Measurements from ENCODE around the gene SGIP1. TPM values are rescaled to one million over a fixed set of nuclear protein-coding genes. Genes with fewer than 3 reads are reported as not detected.

SGIP1 gene
- total RNA-seq, 2 experiments from 2014 or later = not detected

DNA sequence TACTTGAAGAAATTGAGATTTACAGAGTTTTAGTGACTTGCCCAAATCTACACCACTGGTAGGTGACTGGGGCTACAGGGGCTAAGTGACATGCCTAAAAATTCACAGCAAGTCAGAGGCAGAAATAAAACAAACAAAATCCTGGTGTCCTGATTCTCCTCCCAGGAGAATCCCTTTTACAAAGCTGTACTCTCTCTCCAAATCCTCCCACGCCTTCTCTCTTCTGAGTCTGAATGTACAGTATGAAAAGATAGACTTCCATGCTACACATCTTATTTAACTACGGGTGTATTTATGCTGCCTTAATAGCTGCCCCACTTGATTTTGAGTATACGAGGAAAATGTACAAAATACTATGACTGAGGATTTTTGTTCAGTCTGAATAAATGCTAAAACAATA lies 65.4 kb downstream of the SGIP1 start:
- POLR2A ChIA-PET = no interaction called here
- CTCF ChIA-PET = no interaction called here

DNA sequence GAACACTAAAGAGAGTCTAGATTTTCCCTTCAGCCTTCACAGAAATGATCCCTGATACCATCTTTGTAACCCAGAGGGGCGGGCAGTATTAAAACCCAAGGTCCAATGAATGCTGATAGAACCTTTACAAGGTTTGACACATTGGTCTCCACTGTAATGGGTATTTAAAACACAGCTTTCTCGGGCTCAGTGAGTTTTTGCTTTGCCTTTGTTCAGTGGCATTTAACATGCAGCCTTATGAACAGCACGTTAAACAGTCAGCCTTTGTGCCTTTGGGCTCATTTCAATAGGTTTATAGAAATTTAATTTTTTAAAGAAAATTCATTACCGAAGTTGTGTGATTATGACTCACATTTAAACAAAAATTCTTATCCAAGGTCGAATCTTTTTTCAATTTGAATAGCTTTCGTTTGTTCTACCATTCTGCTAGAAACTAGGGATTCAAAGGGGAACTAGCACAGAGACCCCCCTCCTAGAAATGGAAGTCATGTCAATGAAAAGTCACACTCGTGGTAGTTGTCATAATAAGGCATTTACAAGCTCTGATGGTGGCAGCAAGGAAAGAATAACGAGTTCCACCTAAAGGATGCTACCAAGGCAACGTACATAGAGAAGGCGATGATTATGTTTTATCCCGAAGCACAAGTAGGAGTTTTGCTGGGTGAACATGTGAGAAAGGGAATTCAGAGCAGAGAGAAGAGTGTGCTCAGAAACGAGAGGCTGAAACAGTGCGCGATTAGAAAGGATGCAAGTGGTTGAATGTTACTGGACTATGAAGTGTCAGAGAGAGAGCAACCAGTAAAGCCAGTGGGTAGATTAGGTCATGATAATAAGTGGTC lies 66.2 kb downstream of the SGIP1 start:
- CTCF ChIA-PET = no interaction called here
- POLR2A ChIA-PET = no interaction called here

DNA sequence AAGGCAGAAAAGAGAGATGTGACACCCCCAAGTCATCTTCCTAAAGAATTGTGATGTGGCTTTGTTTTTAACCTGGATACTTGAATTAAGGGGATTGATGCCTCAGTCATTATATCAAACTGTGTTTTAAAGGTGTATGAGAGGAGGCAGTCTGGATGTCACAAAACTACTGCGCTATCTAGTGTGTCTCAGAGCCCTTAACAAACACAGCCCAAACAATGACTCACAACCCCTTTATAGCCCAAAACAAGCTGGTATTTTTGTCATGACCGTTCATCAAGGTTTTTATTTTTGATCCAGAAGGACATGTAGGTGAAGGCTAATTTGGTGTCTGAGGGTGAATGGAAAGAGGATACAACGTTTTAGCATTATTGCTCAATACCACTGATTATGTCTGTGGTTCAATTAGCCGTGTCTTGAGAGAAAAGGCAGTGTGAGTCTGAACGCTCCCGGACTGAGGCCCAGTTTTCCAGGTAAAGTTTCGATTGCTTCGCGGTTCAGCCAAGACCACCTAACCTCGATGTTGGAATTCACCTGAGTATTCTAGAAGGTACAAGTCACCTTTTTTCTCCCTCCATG lies 71.6 kb downstream of the SGIP1 start:
- ChIA-PET CTCF (no interaction called here), POLR2A (no interaction called here)

DNA sequence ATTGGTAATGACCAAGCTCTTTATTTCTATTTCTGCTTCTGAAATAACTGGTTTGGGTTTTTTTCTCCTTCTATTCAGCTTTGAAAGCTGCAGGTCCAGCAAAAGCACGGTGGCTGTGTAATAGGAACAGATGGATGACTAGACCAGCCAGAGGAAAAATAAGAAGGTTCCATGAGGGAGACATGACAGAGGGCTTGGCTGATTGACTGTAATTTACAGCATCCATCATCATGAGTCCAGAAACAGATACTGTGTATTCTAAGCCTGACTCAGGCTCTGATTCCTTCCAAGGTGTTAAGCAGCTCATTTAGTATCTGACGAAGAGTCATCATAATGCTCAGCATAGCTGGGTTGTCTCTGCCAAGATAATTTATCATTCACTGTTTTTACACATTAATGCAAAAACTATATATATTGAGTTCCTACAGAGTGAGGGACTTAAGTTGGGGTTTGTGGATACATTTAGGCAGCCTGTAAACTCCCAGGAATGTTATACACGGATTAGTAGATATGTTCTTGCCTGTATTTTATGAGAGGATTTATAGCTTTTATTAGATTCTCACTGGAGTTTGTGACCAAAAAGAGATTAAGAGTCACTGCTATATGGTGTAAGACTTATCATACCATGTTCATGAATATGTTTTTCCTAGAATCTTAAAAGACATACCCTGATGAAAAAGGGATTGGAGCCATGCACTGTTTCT lies 72.6 kb downstream of the SGIP1 start:
- ChIA-PET CTCF (no interaction called here), POLR2A (no interaction called here)

DNA sequence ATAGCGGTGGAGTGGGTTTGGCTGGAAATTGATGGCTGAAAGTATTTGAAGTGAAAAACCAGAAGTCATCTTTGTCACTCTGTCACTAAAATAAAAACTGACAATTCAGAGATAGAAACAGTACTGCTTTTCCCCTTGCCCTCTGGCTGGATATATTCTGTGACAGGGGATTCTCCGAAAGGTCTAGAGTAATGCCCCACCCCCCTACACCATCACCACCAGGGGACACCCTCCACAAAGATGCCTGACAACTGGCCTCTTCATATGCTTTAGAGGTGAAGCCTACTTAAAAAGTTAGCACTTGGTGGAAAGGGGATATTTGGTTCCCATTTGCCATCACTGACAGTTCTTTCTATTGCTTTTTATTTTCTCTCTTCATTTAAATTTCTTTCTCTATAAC lies 73.5 kb downstream of the SGIP1 start:
- CTCF ChIA-PET = no interaction called here
- POLR2A ChIA-PET = no interaction called here

DNA sequence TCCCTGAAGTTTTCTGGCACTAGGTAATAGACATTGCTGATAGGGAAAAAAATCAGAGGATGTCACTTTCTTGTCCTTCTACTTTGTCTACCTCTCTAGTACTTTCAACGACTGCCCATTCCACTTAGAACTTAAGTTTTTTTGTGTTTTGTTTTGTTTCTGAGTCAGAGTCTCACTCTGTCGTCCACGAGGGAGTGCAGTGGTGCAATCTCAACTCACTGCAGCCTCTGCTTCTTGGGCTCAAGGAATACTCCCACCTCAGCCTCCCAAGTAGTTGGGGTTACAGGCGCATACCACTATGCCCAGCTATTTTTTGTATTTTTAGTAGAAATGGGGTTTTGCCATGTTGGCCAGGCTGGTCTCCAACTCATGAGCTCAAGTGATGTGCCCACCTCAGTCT lies 79.2 kb downstream of the SGIP1 start:
- POLR2A ChIA-PET = no interaction called here
- CTCF ChIA-PET = no interaction called here

DNA sequence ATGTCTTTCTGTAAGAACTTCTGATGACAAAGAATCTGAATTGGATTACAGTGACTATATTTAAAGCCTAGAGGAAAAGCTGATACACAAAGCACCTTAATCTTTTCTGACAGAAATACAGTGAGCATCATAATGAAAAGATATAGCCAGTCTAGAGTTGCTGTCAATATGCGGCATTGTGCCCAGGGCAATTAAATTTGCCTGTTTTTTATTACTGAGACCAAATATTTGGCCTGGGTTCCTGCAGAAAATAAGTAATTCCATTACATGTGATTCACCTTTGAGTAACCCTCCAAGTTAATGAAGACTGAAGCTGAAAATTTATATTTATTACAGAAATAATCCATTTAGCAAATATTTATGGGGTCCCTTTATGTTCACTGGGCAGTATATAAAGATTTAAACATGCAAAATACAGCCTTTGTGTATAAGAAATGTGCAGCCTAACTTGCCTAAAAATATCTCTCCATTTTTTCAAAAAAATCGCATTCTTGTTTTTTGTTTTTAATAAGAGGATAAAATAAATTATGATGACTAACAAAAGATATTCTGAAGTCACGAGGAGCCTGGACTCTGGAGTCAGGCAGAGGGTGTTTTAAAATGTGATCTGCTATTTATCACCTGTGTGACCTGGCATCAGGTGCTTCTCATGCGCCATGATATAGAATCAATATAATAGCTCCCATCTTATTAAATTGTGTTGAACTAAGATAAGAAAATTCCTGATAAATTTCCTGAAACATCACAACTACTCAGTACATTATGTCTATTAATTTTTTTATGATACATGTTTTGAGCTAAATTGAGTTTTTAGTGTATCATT lies 83.6 kb downstream of the SGIP1 start:
- CTCF ChIA-PET = no interaction called here
- POLR2A ChIA-PET = no interaction called here

DNA sequence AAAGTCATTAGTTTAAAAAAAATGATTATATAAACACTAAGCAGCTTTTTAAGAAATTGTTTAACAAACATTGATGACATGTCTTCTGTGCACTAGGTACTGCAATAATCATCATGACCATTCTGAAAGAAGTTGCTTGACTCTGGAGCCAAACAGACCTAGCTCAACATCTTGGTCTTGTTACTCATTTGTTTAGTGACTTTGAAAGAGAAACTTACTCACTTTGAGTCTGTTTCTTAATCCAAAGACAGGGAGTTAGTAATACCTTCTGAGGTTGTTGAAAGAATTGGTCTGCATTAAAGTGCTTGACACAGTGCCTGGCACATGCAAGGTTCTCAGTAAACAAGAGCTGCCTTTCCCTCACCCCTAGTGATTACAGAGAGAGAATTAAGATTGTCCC lies 84.4 kb downstream of the SGIP1 start:
- ChIA-PET POLR2A (no interaction called here), CTCF (no interaction called here)

DNA sequence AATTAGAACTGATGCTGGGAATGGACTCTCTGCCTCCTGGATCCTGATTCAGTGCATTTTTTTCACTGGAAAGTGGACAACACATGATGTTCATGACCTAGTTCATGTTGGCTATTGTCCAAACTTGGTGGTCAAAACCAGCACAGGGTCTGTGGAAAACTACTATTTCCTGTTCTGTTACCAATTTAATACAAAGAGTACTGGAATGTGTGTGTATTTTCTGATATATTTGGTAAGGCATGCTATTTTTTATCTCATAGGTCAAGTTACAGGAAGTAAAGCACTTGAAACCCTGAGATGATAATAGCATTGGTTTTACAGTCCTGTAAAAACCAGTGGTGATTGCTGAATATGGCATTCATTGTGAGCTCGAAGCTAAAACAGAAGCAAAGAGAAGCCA lies 89.9 kb downstream of the SGIP1 start:
- CTCF ChIA-PET = no interaction called here
- POLR2A ChIA-PET = no interaction called here

DNA sequence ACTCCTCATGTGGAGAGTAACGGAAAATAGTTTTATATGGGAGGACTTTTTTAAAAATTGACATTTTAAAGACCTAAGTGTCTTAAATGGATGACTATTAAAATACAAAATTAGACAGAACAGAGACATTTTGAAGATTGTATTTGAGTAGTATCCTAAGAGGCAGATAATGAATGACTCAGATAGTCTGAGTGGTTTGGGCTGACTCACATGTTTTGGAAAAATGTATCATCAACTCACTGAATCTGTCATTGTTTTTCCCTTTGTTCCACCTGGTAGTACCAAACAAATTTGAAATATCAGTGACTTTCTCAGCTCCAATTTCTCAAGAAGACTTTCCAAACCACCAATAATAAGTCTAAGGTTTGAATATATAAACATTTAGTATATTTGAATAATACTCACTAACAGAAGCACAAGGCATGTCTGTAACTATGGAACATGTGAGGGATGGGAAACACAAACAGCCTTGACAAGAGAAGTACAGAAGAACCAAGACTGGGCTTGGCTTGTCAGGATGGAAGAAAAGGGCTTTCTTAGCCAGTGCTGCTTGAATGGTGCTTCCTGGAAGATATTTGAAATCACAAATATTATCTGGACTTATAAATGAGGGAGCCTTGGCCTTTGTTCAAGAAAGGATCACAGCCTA lies 90.6 kb downstream of the SGIP1 start:
- POLR2A ChIA-PET = no interaction called here
- CTCF ChIA-PET = no interaction called here

DNA sequence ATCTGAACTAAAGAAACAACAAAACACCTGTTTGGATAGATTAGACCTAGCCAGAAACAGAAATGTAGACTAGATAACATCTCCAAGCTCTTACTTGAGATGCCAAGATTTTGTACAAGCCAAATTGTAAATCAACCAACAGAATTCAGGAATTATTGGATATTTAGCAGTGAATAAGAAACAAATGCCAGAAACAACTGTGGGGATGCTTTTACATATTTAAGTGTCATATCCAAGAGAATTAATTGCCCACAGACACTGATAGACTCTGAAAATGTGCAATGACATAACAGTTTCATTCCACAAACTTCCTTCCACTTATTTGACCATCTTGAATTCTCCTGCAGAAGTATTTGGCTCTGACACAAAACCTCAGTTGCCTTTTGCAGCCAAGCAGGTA lies 92.3 kb downstream of the SGIP1 start:
- POLR2A ChIA-PET = no interaction called here
- CTCF ChIA-PET = no interaction called here

DNA sequence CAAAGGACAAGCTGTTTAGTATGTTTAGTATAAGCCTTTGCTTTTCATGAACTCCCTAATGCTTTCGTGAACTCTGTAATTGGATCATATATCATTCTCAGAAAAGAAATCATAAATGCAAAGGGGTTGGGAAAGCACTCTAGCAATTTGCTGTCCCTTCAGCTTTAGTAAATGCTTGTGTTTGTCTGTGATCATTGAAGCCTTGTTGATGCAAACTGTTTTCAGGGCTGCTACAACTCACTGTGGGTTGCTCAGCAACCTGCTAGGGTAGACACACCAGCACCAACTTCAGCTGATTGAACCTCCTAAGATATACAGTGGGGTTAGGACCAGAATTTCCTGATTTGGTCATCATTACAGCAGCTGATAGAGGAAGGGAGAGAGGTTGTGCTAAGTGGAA lies 95.0 kb downstream of the SGIP1 start:
- CTCF ChIA-PET = no interaction called here
- POLR2A ChIA-PET = no interaction called here

DNA sequence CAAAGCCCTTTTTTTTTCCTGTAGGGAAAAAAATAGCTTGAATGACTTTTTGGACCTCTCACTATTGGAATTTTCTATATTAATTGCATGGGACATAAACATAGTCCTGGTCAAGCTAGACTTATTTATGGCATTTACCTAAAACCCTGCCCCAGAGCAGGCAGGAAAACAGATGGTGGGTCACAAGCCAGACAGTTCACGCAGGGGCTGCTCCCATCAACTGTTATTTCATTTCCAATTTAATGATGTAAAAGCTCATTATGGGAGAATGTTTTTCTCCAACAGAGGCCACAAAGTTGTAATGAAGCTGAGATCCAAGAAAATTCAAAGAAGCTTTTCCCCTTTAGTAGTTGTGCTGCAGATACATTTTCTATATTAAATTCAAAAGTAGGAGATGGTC lies 99.2 kb downstream of the SGIP1 start:
- POLR2A ChIA-PET = no interaction called here
- CTCF ChIA-PET = interaction anchor here (1.2 kb wide), 1 partner anchor 17 kb away, joined by 3 read pairs; no protein-coding TSS in a partner anchor

DNA sequence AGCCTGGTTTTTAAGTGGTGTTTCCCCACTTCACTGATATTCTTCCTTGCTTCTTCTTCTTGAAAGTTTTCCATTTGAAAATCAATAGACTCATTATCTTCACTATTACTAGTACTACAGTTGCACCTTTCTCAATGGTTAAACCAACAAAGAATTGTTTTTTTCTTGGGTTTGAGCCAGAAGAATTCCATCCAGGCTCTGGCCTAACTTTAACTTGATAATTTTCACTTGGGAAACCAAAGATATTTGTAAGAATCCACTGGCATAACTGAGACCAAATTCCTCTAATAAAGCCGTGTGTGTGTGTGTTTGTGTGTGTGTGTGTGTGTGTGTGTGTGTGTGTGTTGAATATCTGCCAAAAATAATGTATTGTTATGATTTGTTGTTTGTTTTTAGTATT lies 103.2 kb downstream of the SGIP1 start:
- ChIA-PET POLR2A (no interaction called here), CTCF (no interaction called here)

DNA sequence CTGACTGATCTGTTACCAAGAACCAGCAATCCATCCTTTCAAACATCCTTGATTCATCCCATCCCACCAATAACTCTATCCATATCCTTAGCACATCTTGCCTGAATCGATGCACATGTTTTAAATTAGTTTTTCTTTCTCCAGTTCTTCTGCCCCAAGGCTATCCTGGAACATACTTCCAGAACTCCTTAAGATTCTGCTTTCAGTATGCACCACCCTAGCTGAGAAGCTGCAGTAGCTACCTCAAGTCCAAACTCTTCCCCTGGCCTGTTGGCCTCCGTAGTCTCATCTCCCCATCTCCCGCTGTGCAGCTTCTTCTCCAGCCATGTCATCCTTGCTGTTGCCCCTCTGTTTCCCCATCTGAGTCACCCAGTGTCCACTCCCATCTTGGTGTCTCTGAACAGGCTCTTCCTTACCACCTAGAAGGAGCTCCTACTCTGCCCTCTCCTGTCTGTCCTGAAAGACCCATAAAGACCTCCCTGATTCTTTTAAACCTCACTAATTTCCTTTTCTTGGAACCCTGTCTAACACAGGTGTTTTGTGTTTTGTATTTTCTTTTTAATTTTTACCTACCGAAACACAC lies 108.0 kb downstream of the SGIP1 start:
- CTCF ChIA-PET = no interaction called here
- POLR2A ChIA-PET = no interaction called here

DNA sequence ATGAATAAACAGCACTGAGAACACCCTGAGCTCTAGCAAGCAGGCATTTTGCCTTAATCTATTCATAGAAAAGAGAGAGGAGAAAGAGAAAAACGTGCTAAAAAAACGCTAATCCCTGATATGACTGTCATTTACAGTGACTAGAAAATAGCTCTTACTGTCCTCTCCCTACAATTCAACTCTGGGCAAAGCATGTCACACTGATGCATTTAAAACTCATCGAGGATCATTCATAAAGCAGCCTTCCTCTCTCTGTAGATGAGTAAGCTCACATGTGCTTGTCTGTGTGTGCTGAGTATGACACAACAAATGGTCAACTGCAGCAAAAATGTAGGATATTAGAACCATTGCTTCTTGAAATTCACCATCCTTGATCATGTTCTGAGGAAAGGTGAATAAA lies 109.0 kb downstream of the SGIP1 start:
- ChIA-PET POLR2A (no interaction called here), CTCF (no interaction called here)

DNA sequence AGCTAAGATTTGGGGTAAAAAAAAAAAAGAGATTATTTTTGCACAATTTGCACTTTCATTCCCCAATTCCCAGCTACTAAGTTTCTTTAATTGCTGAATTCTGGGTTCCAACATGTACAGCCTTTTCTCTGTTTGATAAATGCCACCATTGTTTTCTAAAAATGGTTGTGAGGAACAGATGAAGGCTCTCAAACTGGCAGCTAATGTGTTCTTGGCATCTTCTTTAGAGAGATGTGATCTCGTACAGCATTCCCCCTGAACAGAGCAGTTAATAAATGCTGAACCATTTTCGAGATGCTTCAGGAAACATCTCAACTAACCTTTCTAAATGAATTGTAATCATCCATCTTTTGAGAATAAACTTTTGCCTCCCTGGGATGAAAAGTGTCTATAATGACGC lies 110.4 kb downstream of the SGIP1 start:
- CTCF ChIA-PET = no interaction called here
- POLR2A ChIA-PET = interaction anchor here (0.6 kb wide), 1 partner anchor 1267 kb away, joined by 3 read pairs; no protein-coding TSS in a partner anchor

DNA sequence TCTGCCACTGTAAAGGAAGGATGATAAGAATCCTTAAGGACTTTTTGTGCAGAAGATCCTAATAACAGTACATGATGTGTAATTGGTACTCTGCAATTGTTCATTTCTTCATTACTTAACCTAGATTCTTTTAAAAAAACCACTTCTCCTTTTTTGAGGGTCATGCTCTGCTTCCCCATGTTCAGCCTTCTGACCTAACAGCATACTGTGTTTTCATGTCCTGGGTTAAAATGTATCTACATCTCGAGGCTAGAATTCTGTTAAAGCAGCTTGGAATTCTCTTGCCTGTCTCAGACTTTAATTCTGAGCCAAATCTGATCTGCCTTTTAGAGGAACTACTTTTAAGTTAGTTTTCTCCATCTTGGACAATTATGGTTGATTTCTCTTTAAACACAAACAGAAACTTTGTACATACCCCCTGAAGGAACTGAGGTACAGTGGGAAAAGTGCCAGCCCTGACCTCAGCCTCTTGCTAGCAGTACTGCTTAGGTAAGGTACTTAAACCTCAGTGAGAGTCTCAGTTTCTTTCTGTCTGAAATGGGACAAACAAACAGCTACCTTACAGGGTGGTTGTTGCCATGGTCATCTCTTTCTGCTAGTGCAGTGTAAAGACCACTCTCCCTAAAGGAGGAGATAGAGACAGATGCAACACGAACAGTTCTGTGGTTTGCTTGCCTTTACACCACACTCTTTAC lies 115.1 kb downstream of the SGIP1 start:
- CTCF ChIA-PET = no interaction called here
- POLR2A ChIA-PET = no interaction called here

DNA sequence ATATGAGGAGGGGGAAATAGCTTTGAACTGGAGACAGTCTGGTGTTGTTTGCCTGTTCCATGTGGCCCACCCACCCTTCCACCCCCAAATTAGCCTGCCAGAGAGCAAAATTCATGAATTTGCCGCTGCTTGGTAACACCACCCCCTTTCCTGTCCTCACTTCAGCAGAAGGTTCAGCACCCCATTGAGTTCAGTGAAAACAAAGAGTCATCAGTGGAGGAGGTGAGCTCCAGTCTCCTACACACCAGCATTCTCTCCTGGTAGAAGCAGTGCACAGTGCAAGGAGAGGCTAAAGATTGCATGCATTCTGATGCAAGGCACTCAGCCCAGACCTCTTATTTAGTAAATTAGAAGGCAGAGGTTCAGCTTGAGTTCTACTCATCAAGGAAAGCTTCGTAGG lies 118.6 kb downstream of the SGIP1 start:
- ChIA-PET POLR2A (no interaction called here), CTCF (no interaction called here)
